Keratinocyte (primary cell): Measurements from ENCODE around the gene NCK2. TPM values are rescaled to one million over a fixed set of nuclear protein-coding genes. Genes with fewer than 3 reads are reported as not detected.

Source experiments
- DNase-seq: peaks from one replicate; pipeline ENCODE4 v3.0.0-alpha.2; 2011; ENCODE audit warnings: low read depth, missing footprints, low spot score
- FAIRE-seq: peaks from 2 replicates; lab custom pipeline; 2011; peaks lifted over from hg19 to GRCh38; lab: Jason Lieb, UNC
- H2AFZ ChIP-seq: 2 replicates; pipeline ENCODE4 v1.6.0; 2012; ENCODE audit warnings: low read length, control low read depth, inconsistent platforms; ENCODE audit not compliant: control insufficient read depth
- H3K27ac ChIP-seq: 2 replicates; pipeline ENCODE4 v1.5.1; 2011; ENCODE audit warnings: low read length; ENCODE audit not compliant: control insufficient read depth, insufficient read depth
- H3K27me3 ChIP-seq: 3 replicates; pipeline ENCODE4 v1.6.0; 2011; ENCODE audit warnings: low read length; ENCODE audit not compliant: control insufficient read depth, insufficient read depth; ENCODE audit errors: extremely low read depth
- H3K36me3 ChIP-seq, 2 experiments: 2 replicates in 1 of 2; 3 replicates in 1 of 2; pipeline ENCODE4 v1.5.1; 2011; ENCODE audit warnings: low read length in 2 of 2, mild to moderate bottlenecking in 1 of 2; ENCODE audit not compliant: control insufficient read depth in 2 of 2, insufficient read depth in 2 of 2; ENCODE audit errors: extremely low read depth in 1 of 2
- H3K4me1 ChIP-seq: 3 replicates; pipeline ENCODE4 v1.5.1; 2011; ENCODE audit warnings: low read length; ENCODE audit not compliant: control insufficient read depth, insufficient read depth; ENCODE audit errors: extremely low read depth
- H3K4me2 ChIP-seq: 3 replicates; pipeline ENCODE4 v1.6.0; 2011; ENCODE audit warnings: low read depth, low read length; ENCODE audit not compliant: control insufficient read depth, insufficient read depth; ENCODE audit errors: extremely low read depth
- H3K4me3 ChIP-seq, 3 experiments: fragments of 200-600 bp in 1 of 3; sonication (generic) in 1 of 3; 2 replicates in 2 of 3; 3 replicates in 1 of 3; pipeline ENCODE4 v1.5.1; 2011 to 2016; ENCODE audit warnings: low read length in 3 of 3, mild to moderate bottlenecking in 3 of 3, control low read depth in 2 of 3, inconsistent platforms in 1 of 3, low read depth in 1 of 3, mixed read lengths in 1 of 3, mixed run types in 1 of 3, moderate library complexity in 1 of 3; ENCODE audit not compliant: control insufficient read depth in 2 of 3, insufficient read depth in 2 of 3; ENCODE audit errors: extremely low read depth in 1 of 3
- H3K79me2 ChIP-seq: 2 replicates; pipeline ENCODE4 v1.6.0; 2012; ENCODE audit warnings: low read length; ENCODE audit not compliant: control insufficient read depth, insufficient read depth
- H3K9ac ChIP-seq: 3 replicates; pipeline ENCODE4 v1.6.0; 2011; ENCODE audit warnings: low read length; ENCODE audit not compliant: control insufficient read depth, insufficient read depth; ENCODE audit errors: extremely low read depth
- H3K9me1 ChIP-seq: 3 replicates; pipeline ENCODE4 v1.6.0; 2011; ENCODE audit warnings: low read length; ENCODE audit not compliant: control insufficient read depth, insufficient read depth; ENCODE audit errors: extremely low read depth
- H3K9me3 ChIP-seq: 2 replicates; pipeline ENCODE4 v1.5.1; 2012; ENCODE audit warnings: low read depth, low read length; ENCODE audit not compliant: control insufficient read depth
- H4K20me1 ChIP-seq: 3 replicates; pipeline ENCODE4 v1.6.0; 2011; ENCODE audit warnings: low read length; ENCODE audit not compliant: control insufficient read depth, insufficient read depth; ENCODE audit errors: extremely low read depth
- EZH2 ChIP-seq: IDR thresholded peaks from one replicate; pipeline ENCODE4 v1.6.1; 2012; ENCODE audit warnings: inconsistent platforms, mild to moderate bottlenecking, low read length, moderate library complexity
- dilution Hi-C: fragments of 300-500 bp; cut with MboI; formaldehyde crosslinking; loops from one replicate; pipeline ENCODE4 v1.7.0; 2020; ENCODE audit warnings: low sequenced_read_pairs; ENCODE audit not compliant: extremely low pct_ligation_motif_present
- polyA plus RNA-seq, 5 experiments: library from polyadenylated mRNA; depleted of rRNA in 3 of 5; stranded (reverse) in 3 of 5; stranded (forward) in 1 of 5; unstranded in 1 of 5; fragments of >200 nt; gene quantifications; 1 replicate in 1 of 5; 2 replicates in 3 of 5; 3 replicates in 1 of 5; pipeline versions ENCODE4 v1.2.1 to v1.2.3, GENCODE V29; 2011 to 2012; ENCODE audit warnings: missing spikeins in 2 of 5, low read depth in 1 of 5, low replicate concordance in 1 of 5
- TF ChIP-seq, protein P1 (sequence below), 3 experiments: IDR thresholded peaks in 1 of 3; conservative IDR thresholded peaks in 1 of 3; optimal IDR thresholded peaks in 1 of 3; 2 replicates in 2 of 3; 3 replicates in 1 of 3; pipeline versions ENCODE3 to v1.5.1; 2011; ENCODE audit warnings: low read length in 3 of 3, mild to moderate bottlenecking in 3 of 3, moderate library complexity in 2 of 3, control low read depth in 1 of 3, inconsistent platforms in 1 of 3; ENCODE audit not compliant: insufficient read depth in 2 of 3; ENCODE audit errors: extremely low read depth in 1 of 3

Gene NCK2
- polyA plus RNA-seq, 1 donor (not counting 4 experiments of a cell fraction or from before 2014, with no cell fraction given): 31.4 TPM

DNA sequence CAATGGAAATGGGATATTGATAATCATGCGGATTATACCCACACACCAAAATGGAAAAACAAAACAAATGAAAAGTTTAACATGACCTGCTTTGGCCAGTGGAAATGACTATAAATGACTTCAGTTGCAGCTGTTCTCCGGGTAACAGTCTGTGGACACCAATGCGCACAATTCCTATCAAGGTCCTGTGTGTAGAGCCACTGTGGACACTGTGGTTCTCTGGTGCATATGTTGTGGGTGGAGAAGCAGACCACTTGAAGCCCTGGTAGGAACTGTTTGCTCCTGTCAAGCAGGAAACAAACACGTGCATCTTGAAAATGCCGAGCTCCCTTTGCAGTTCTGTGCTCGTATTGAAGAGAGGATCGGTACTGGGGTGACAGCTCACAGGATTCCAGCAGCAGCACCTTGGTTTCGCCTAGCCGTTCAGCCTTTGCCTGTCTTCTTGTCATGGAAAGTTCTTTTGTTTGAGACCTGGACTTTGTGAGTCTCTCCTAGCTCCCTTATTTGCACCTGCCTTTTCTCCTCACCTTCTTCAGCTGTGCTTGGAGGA, 32.9 kb downstream of the NCK2 start:
- H4K20me1 ChIP-seq: peaks cover 19% of the 10 kb centered on the region

GRCh38 chr2:105778080-105778607, 33.4 kb downstream of the NCK2 start:
- no peak for TF ChIP-seq EZH2
- DNase-seq: no peak
- Histone ChIP-seq H3K9me1 (no peaks in the 10 kb centered on the region), H3K4me1 (no peaks in the 10 kb centered on the region), H3K36me3 (peaks cover 9 to 10% of the 10 kb centered on the region in 2 experiments), H3K79me2 (peaks cover 83% of the 10 kb centered on the region), H3K27ac (no peak overlapping the region), H3K4me3 (no peak overlapping the region), H3K9me3 (no peaks in the 10 kb centered on the region), H3K9ac (no peak overlapping the region), H3K4me2 (no peak overlapping the region), H2AFZ (no peak overlapping the region), H4K20me1 (peaks cover 19% of the 10 kb centered on the region), H3K27me3 (no peaks in the 10 kb centered on the region)
- dilution Hi-C loops: no loop called here
- FAIRE-seq: no peak

More for the DNA sequence above, 32.9 kb downstream of the NCK2 start:
- Histone ChIP-seq H3K9ac (no peak overlapping the region), H3K9me3 (no peaks in the 10 kb centered on the region), H3K4me2 (no peak overlapping the region), H3K9me1 (no peaks in the 10 kb centered on the region), H3K36me3 (peaks cover 6% of the 10 kb centered on the region in 2 experiments), H3K27ac (no peak overlapping the region), H3K27me3 (no peaks in the 10 kb centered on the region), H3K4me3 (no peak overlapping the region), H2AFZ (no peak overlapping the region), H3K4me1 (no peaks in the 10 kb centered on the region), H3K79me2 (peaks cover 84% of the 10 kb centered on the region)
- no peak for FAIRE-seq
- dilution Hi-C loops: no loop called here
- no peak for DNase-seq
- TF ChIP-seq EZH2: no peak
- TF ChIP-seq, protein P1, sequence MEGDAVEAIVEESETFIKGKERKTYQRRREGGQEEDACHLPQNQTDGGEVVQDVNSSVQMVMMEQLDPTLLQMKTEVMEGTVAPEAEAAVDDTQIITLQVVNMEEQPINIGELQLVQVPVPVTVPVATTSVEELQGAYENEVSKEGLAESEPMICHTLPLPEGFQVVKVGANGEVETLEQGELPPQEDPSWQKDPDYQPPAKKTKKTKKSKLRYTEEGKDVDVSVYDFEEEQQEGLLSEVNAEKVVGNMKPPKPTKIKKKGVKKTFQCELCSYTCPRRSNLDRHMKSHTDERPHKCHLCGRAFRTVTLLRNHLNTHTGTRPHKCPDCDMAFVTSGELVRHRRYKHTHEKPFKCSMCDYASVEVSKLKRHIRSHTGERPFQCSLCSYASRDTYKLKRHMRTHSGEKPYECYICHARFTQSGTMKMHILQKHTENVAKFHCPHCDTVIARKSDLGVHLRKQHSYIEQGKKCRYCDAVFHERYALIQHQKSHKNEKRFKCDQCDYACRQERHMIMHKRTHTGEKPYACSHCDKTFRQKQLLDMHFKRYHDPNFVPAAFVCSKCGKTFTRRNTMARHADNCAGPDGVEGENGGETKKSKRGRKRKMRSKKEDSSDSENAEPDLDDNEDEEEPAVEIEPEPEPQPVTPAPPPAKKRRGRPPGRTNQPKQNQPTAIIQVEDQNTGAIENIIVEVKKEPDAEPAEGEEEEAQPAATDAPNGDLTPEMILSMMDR (optimal IDR thresholded peaks at IDR 0.05 in 1 of 3, IDR thresholded peaks at IDR 0.05 in 1 of 3, conservative IDR thresholded peaks at IDR 0.05 in 1 of 3; ENCODE audit: extremely low read depth in 1 of 3, insufficient read depth in 2 of 3, low read length in 3 of 3): no peak

DNA sequence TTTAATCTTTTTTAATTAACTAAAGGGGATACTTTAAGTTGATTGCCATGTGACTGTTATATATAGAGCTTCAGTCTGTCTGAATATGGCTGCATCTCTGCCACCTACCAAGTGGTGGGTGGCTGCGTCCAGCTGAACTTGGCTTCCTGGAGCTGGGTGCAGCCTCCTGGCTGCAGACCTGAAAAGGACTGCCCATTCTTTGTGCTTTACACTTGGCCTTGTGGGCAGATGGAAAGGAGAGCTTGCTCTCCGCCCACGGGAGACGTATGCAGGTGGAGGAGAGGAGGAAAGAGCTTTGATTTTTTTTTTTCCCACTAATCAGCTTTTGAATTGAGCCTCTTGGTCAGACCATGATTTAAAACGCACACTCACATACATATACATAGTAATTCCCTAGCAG, 34.7 kb downstream of the NCK2 start:
- Histone ChIP-seq H4K20me1 (peaks cover 17% of the 10 kb centered on the region), H3K36me3 (peaks cover 8 to 9% of the 10 kb centered on the region in 2 experiments), H3K9me1 (no peaks in the 10 kb centered on the region), H3K79me2 (peaks cover 82% of the 10 kb centered on the region), H3K27ac (no peak overlapping the region), H3K4me3 (no peak overlapping the region), H3K4me2 (no peak overlapping the region), H3K9ac (no peak overlapping the region), H3K4me1 (no peaks in the 10 kb centered on the region), H3K27me3 (no peaks in the 10 kb centered on the region), H2AFZ (no peak overlapping the region), H3K9me3 (no peaks in the 10 kb centered on the region)
- dilution Hi-C loops: no loop called here
- TF ChIP-seq, protein P1 (optimal IDR thresholded peaks at IDR 0.05 in 1 of 3, IDR thresholded peaks at IDR 0.05 in 1 of 3, conservative IDR thresholded peaks at IDR 0.05 in 1 of 3; ENCODE audit: extremely low read depth in 1 of 3, insufficient read depth in 2 of 3, low read length in 3 of 3): no peak
- no peak for TF ChIP-seq EZH2
- FAIRE-seq (no peak), DNase-seq (no peak)
